H1 (cell line): Measurements from ENCODE around the gene IL12RB2. TPM values are rescaled to one million over a fixed set of nuclear protein-coding genes. Genes with fewer than 3 reads are reported as not detected.
A peak's percentile ranks its signal among the peaks of the same experiment; 100 is the strongest.

Experiments used
- CTCF ChIA-PET: fragments of 300-600 bp; sonication (Branson Sonifier 250); formaldehyde crosslinking; loops from one replicate; lab custom pipeline; 2021; ENCODE audit not compliant: partially characterized antibody; lab: Charles Lee
- POLR2A ChIA-PET: fragments of 300-600 bp; sonication (Branson Sonifier 250); formaldehyde crosslinking; loops from one replicate; lab custom pipeline; 2021; ENCODE audit warnings: inconsistent platforms; ENCODE audit not compliant: partially characterized antibody; lab: Charles Lee
- DNase-seq, 2 experiments: peaks; one replicate each; pipeline versions ENCODE4 v3.0.0 to v3.0.0-alpha.2; 2010 to 2022; ENCODE audit warnings: low spot score in 2 of 2, low read depth in 1 of 2, mixed read lengths in 1 of 2
- FAIRE-seq: peaks from 2 replicates; lab custom pipeline; 2011; peaks lifted over from hg19 to GRCh38; lab: Jason Lieb, UNC
- H2AFZ ChIP-seq: 2 replicates; pipeline ENCODE4 v1.8.1; 2012; ENCODE audit warnings: low read length, inconsistent platforms
- H2AK5ac ChIP-seq: 2 replicates; pipeline ENCODE4 v1.6.1; 2013; ENCODE audit warnings: low read depth, low read length
- H2BK120ac ChIP-seq: replicated peaks from 2 replicates; pipeline ENCODE3; 2013; ENCODE audit warnings: low read depth, low read length, inconsistent platforms
- H2BK12ac ChIP-seq: 2 replicates; pipeline ENCODE4 v1.6.1; 2013; ENCODE audit warnings: low read depth, low read length
- H2BK15ac ChIP-seq: 2 replicates; pipeline ENCODE4 v1.6.1; 2013; ENCODE audit warnings: low read length
- H2BK20ac ChIP-seq: 2 replicates; pipeline ENCODE4 v1.6.1; 2013; ENCODE audit warnings: low read length
- H2BK5ac ChIP-seq: 2 replicates; pipeline ENCODE4 v1.6.1; 2013; ENCODE audit warnings: low read depth, low read length
- H3K14ac ChIP-seq: 2 replicates; pipeline ENCODE4 v1.6.1; 2013; ENCODE audit warnings: inconsistent platforms; ENCODE audit not compliant: insufficient read length
- H3K18ac ChIP-seq: 2 replicates; pipeline ENCODE4 v1.6.1; 2013; ENCODE audit warnings: low read length; ENCODE audit errors: extremely low read depth
- H3K23ac ChIP-seq: 2 replicates; pipeline ENCODE4 v1.6.1; 2013; ENCODE audit warnings: inconsistent platforms; ENCODE audit not compliant: insufficient read length
- H3K23me2 ChIP-seq: 2 replicates; pipeline ENCODE4 v1.6.1; 2013; ENCODE audit warnings: low read depth, low read length
- H3K27ac ChIP-seq: 2 replicates; pipeline ENCODE4 v1.6.1; 2011; ENCODE audit warnings: low read depth, low read length, inconsistent platforms
- H3K27me3 ChIP-seq, 4 experiments: replicated peaks in 1 of 4; 1 replicate in 1 of 4; 2 replicates in 3 of 4; pipeline versions ENCODE4 v1.6.1 to v1.8.1; 2011 to 2013; ENCODE audit warnings: low read length in 3 of 4, mild to moderate bottlenecking in 3 of 4, inconsistent platforms in 2 of 4, mixed read lengths in 2 of 4, moderate library complexity in 1 of 4; ENCODE audit not compliant: control insufficient read depth in 3 of 4, insufficient read depth in 3 of 4; ENCODE audit errors: extremely low read depth in 1 of 4
- H3K36me3 ChIP-seq, 4 experiments: 2 replicates each; pipeline versions ENCODE4 v1.6.1 to v1.8.1; 2011 to 2013; ENCODE audit warnings: mild to moderate bottlenecking in 4 of 4, low read length in 3 of 4, moderate library complexity in 2 of 4, control low read depth in 1 of 4, inconsistent platforms in 1 of 4; ENCODE audit not compliant: insufficient read depth in 4 of 4, control insufficient read depth in 2 of 4
- H3K4ac ChIP-seq: replicated peaks from 2 replicates; pipeline ENCODE3; 2013; ENCODE audit warnings: low read length, low read depth, mixed read lengths, inconsistent platforms; ENCODE audit not compliant: insufficient read length
- H3K4me1 ChIP-seq, 4 experiments: replicated peaks in 1 of 4; 1 replicate in 1 of 4; 2 replicates in 3 of 4; pipeline versions ENCODE4 v1.6.1 to v1.8.1; 2011 to 2013; ENCODE audit warnings: low read length in 3 of 4, inconsistent platforms in 2 of 4, mixed read lengths in 1 of 4; ENCODE audit not compliant: insufficient read depth in 4 of 4, control insufficient read depth in 3 of 4
- H3K4me2 ChIP-seq, 2 experiments: 2 replicates each; pipeline versions ENCODE4 v1.6.1 to v1.8.1; 2011 to 2013; ENCODE audit warnings: low read depth in 2 of 2, low read length in 2 of 2, control low read depth in 1 of 2, inconsistent platforms in 1 of 2, mild to moderate bottlenecking in 1 of 2; ENCODE audit not compliant: insufficient read depth in 1 of 2
- H3K4me3 ChIP-seq, 4 experiments: fragments of 200-600, 300-600 bp in 1 of 4; sonication (generic), shearing (Covaris generic), sonication (Bioruptor Twin) in 1 of 4; 2 replicates each; pipeline versions ENCODE4 v1.5.1 to v1.8.1; 2011 to 2016; ENCODE audit warnings: low read length in 4 of 4, low read depth in 3 of 4, control low read depth in 2 of 4, inconsistent platforms in 2 of 4, mild to moderate bottlenecking in 2 of 4, mixed read lengths in 1 of 4, moderate library complexity in 1 of 4; ENCODE audit not compliant: insufficient read depth in 2 of 4; ENCODE audit errors: extremely low read depth in 1 of 4
- H3K56ac ChIP-seq: replicated peaks from 2 replicates; pipeline ENCODE3; 2013; ENCODE audit warnings: low read depth, mild to moderate bottlenecking, mixed read lengths, low read length, inconsistent platforms; ENCODE audit not compliant: insufficient read length
- H3K79me1 ChIP-seq: 2 replicates; pipeline ENCODE4 v1.6.1; 2013; ENCODE audit warnings: low read depth, low read length, control low read depth
- H3K79me2 ChIP-seq, 2 experiments: 2 replicates each; pipeline versions ENCODE4 v1.6.1 to v1.8.1; 2012 to 2013; ENCODE audit warnings: low read length in 2 of 2, mild to moderate bottlenecking in 2 of 2, inconsistent platforms in 1 of 2; ENCODE audit not compliant: insufficient read depth in 2 of 2, control insufficient read depth in 1 of 2
- H3K9ac ChIP-seq, 4 experiments: replicated peaks in 1 of 4; 1 replicate in 1 of 4; 2 replicates in 3 of 4; pipeline versions ENCODE4 v1.6.1 to v1.8.1; 2011 to 2013; ENCODE audit warnings: low read depth in 3 of 4, low read length in 3 of 4, control low read depth in 2 of 4, mild to moderate bottlenecking in 2 of 4, moderate library complexity in 2 of 4, inconsistent platforms in 1 of 4; ENCODE audit errors: extremely low read depth in 1 of 4
- H3K9me3 ChIP-seq, 2 experiments: 2 replicates each; pipeline versions ENCODE4 v1.6.1 to v1.8.1; 2012 to 2013; ENCODE audit warnings: mild to moderate bottlenecking in 2 of 2, moderate library complexity in 2 of 2, control low read depth in 1 of 2, inconsistent platforms in 1 of 2, low read depth in 1 of 2, low read length in 1 of 2, mixed read lengths in 1 of 2; ENCODE audit not compliant: insufficient read depth in 2 of 2
- H4K20me1 ChIP-seq, 2 experiments: replicated peaks in 1 of 2; 2 replicates each; pipeline versions ENCODE3 to v1.8.1; 2011 to 2013; ENCODE audit warnings: inconsistent platforms in 2 of 2, low read length in 2 of 2, mild to moderate bottlenecking in 1 of 2; ENCODE audit not compliant: insufficient read depth in 2 of 2, control insufficient read depth in 1 of 2
- H4K5ac ChIP-seq: 2 replicates; pipeline ENCODE4 v1.6.1; 2013; ENCODE audit warnings: low read length, low read depth, mixed read lengths, inconsistent platforms; ENCODE audit not compliant: insufficient read length
- H4K8ac ChIP-seq: 2 replicates; pipeline ENCODE4 v1.8.0; 2013; ENCODE audit warnings: mild to moderate bottlenecking, moderate library complexity, low read length, inconsistent platforms; ENCODE audit not compliant: insufficient read depth; ENCODE audit errors: extremely low read depth
- H4K91ac ChIP-seq: replicated peaks from 2 replicates; pipeline ENCODE3; 2013; ENCODE audit warnings: low read length, mixed read lengths, inconsistent platforms; ENCODE audit not compliant: insufficient read length
- ATF3 ChIP-seq: IDR thresholded peaks from 2 replicates; pipeline ENCODE4 v1.6.1; 2011; ENCODE audit warnings: low read depth, mild to moderate bottlenecking, low read length; ENCODE audit not compliant: insufficient read depth
- CREB1 ChIP-seq: IDR thresholded peaks from 2 replicates; pipeline ENCODE4 v1.6.1; 2012; ENCODE audit warnings: inconsistent platforms
- KDM5A ChIP-seq: fragments of 200-600 bp; IDR thresholded peaks from 2 replicates; pipeline ENCODE4 v1.7.1; 2012; ENCODE audit warnings: mild to moderate bottlenecking, low read length, inconsistent platforms, mixed read lengths
- SIX5 ChIP-seq: IDR thresholded peaks from 2 replicates; pipeline ENCODE4 v1.6.1; 2011; ENCODE audit warnings: mild to moderate bottlenecking, low read depth, low read length
- SP1 ChIP-seq: IDR thresholded peaks from 2 replicates; pipeline ENCODE4 v1.6.1; 2011; ENCODE audit warnings: low read depth, low read length
- SP4 ChIP-seq: IDR thresholded peaks from 2 replicates; pipeline ENCODE4 v1.6.1; 2012; ENCODE audit warnings: low read length, inconsistent platforms
- TBP ChIP-seq: IDR thresholded peaks from 2 replicates; pipeline ENCODE4 v1.6.1; 2011; ENCODE audit warnings: low read depth, low read length, improper control_type of control experiment
- ZNF274 ChIP-seq: IDR thresholded peaks from 2 replicates; pipeline ENCODE4 v1.7.0; 2012; ENCODE audit warnings: low read length, borderline replicate concordance; ENCODE audit errors: extremely low read depth
- WGBS, 2 experiments: shearing (Covaris generic) in 1 of 2; methylation state at CpG; one replicate each; pipeline versions ENCODE4 v1.1.6 to v1.1.7; 2013 to 2015; ENCODE audit warnings: low lambda C conversion rate in 2 of 2, mixed read lengths in 2 of 2, inconsistent platforms in 1 of 2, low coverage in 1 of 2, missing lambda C conversion rate in 1 of 2; ENCODE audit not compliant: insufficient replicate concordance in 2 of 2, insufficient coverage in 1 of 2, insufficient read length in 1 of 2; ENCODE audit errors: extremely low coverage in 1 of 2, missing lambda C conversion rate in 1 of 2; 5-methylcytosine and 5-hydroxymethylcytosine counted together
- polyA plus RNA-seq, 7 experiments: library from polyadenylated mRNA; depleted of rRNA in 3 of 7; stranded (reverse) in 5 of 7; unstranded in 2 of 7; fragments of >200 nt in 5 of 7; fragments of 200-250 nt in 2 of 7; gene quantifications; 1 replicate in 5 of 7; 2 replicates in 1 of 7; 4 replicates in 1 of 7; pipeline versions ENCODE4 v1.2.1 to v1.2.3, GENCODE V29; 2011 to 2013; ENCODE audit warnings: missing spikeins in 2 of 7, mixed read lengths in 2 of 7
- total RNA-seq: library from RNA; stranded (reverse); fragmentation: NEBNext Ultra II Directional; extraction: Animal tissue kit (Norgen Biotek cat#: 25700); gene quantifications from 2 replicates; pipeline ENCODE4 v1.2.1, GENCODE V29; 2021
- TF ChIP-seq, protein P1 (sequence below), 3 experiments: IDR thresholded peaks; 1 replicate in 2 of 3; 2 replicates in 1 of 3; pipeline versions ENCODE4 v1.5.1 to v1.6.1; 2011; ENCODE audit warnings: low read length in 3 of 3, mild to moderate bottlenecking in 3 of 3, inconsistent platforms in 2 of 3, low read depth in 1 of 3, moderate library complexity in 1 of 3; ENCODE audit not compliant: insufficient read depth in 1 of 3; ENCODE audit errors: control extremely low read depth in 1 of 3

Gene IL12RB2
- total and polyA plus RNA-seq, 2 of the 8 experiments (the other 6 are each of a cell fraction or from before 2014, with no cell fraction given), result 1.4 TPM

- H3K4me3 ChIP-seq, result no peak overlapping the region
- no peaks in the 10 kb centered on the region for H4K20me1 ChIP-seq
- ChIA-PET CTCF (interaction anchor here (1.1 to 1.6 kb wide), 2 partner anchors 15 to 51 kb away, joined by 3 to 4 read pairs; no protein-coding TSS in a partner anchor), POLR2A (interaction anchor here (1.0 to 8.3 kb wide), 10 partner anchors 9 to 63 kb away, joined by 3 to 70 read pairs (median 5); partner anchors contain the start of gene SERBP1)
- H3K36me3 ChIP-seq, result peaks cover 0 to 6% (median 0%) of the 10 kb centered on the region in 4 experiments; a peak in 2 of 8 replicates
- WGBS, 2 experiments, result 54% methylated on average over 7 of the region's 7 CpGs; no CpG with 5 or more reads in 1 of the 2 experiments
- H2AK5ac ChIP-seq, result 0 out of 2 replicates have a peak overlapping the region, but pooled peaks have one; percentile 13
- H3K14ac ChIP-seq, result no peak overlapping the region
- H4K91ac ChIP-seq, result no peak overlapping the region
- peak overlapping the region; percentile 15; the same call in 1 of the 2 replicates for H3K27ac ChIP-seq
- H3K4me2 ChIP-seq, result peak overlapping the region; percentile 23 to 57; a peak in 3 of 4 replicates
- no peak overlapping the region for H4K8ac ChIP-seq
- no peak overlapping the region for H4K5ac ChIP-seq
- peak overlapping the region; percentile 13; the same call in 1 of the 2 replicates for H2BK5ac ChIP-seq
- H2BK12ac ChIP-seq, result 0 out of 2 replicates have a peak overlapping the region, but pooled peaks have one; percentile 29
- no peak for FAIRE-seq
- no peak overlapping the region for H3K23ac ChIP-seq
- no peak overlapping the region for H3K56ac ChIP-seq
- H3K9ac ChIP-seq, result peak overlapping the region in 1 of 4 experiments; percentile 18; a peak in 1 of 7 replicates
- H2BK15ac ChIP-seq, result no peak overlapping the region
- H3K4me1 ChIP-seq, result peaks cover 5 to 15% (median 11%) of the 10 kb centered on the region in 4 experiments; a peak in 6 of 7 replicates
- H3K9me3 ChIP-seq, result no peaks in the 10 kb centered on the region; a peak in 1 of 4 replicates
- H3K18ac ChIP-seq, result no peak overlapping the region
- no peaks in the 10 kb centered on the region for H3K79me2 ChIP-seq
- H3K27me3 ChIP-seq, result no peaks in the 10 kb centered on the region
- no peaks in the 10 kb centered on the region for H3K23me2 ChIP-seq
- H2BK120ac ChIP-seq, result no peak overlapping the region
- DNase-seq, result no peak
- no peak overlapping the region for H2BK20ac ChIP-seq
- H3K79me1 ChIP-seq, result no peaks in the 10 kb centered on the region
- H2AFZ ChIP-seq, result no peak overlapping the region
- no peak overlapping the region for H3K4ac ChIP-seq
- TF ChIP-seq TBP, result no peak
- TF ChIP-seq ATF3, result no peak
- TF ChIP-seq ZNF274, result no peak
- no peak for TF ChIP-seq SP1
- TF ChIP-seq SP4, result no peak
- no peak for TF ChIP-seq CREB1
- TF ChIP-seq SIX5, result no peak
- TF ChIP-seq, protein P1, sequence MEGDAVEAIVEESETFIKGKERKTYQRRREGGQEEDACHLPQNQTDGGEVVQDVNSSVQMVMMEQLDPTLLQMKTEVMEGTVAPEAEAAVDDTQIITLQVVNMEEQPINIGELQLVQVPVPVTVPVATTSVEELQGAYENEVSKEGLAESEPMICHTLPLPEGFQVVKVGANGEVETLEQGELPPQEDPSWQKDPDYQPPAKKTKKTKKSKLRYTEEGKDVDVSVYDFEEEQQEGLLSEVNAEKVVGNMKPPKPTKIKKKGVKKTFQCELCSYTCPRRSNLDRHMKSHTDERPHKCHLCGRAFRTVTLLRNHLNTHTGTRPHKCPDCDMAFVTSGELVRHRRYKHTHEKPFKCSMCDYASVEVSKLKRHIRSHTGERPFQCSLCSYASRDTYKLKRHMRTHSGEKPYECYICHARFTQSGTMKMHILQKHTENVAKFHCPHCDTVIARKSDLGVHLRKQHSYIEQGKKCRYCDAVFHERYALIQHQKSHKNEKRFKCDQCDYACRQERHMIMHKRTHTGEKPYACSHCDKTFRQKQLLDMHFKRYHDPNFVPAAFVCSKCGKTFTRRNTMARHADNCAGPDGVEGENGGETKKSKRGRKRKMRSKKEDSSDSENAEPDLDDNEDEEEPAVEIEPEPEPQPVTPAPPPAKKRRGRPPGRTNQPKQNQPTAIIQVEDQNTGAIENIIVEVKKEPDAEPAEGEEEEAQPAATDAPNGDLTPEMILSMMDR (IDR thresholded peaks at IDR 0.05; ENCODE audit: control extremely low read depth in 1 of 3, insufficient read depth in 1 of 3, low read depth in 1 of 3, low read length in 3 of 3), result no peak
- no peak for TF ChIP-seq KDM5A
Observed at GRCh38 chr1:67399199-67399993, 91.7 kb downstream of the IL12RB2 start.
